Muscle layer of duodenum (tissue), 2 donors: ENCODE measurements around the gene C1orf35.

Experiments used
- H3K27ac ChIP-seq: one replicate; pipeline ENCODE4 v1.7.0; 2013; ENCODE audit warnings: mild to moderate bottlenecking, low read length
- H3K27me3 ChIP-seq: one replicate; pipeline ENCODE4 v1.7.0; 2013; ENCODE audit warnings: low read depth, mild to moderate bottlenecking, control low read depth, low read length
- H3K36me3 ChIP-seq, 2 donors: one replicate each; pipeline ENCODE4 v1.7.0; 2013; ENCODE audit warnings: low read length in 2 of 2, control low read depth in 1 of 2, mild to moderate bottlenecking in 1 of 2; ENCODE audit not compliant: insufficient read depth in 2 of 2, control insufficient read depth in 1 of 2
- H3K4me1 ChIP-seq, 2 donors: one replicate each; pipeline ENCODE4 v1.7.0; 2013; ENCODE audit warnings: low read length in 2 of 2, mild to moderate bottlenecking in 2 of 2, control low read depth in 1 of 2, moderate library complexity in 1 of 2; ENCODE audit not compliant: insufficient read depth in 2 of 2, control insufficient read depth in 1 of 2
- H3K4me3 ChIP-seq, 2 donors: one replicate each; pipeline ENCODE4 v1.7.0; 2013; ENCODE audit warnings: low read length in 2 of 2, low read depth in 1 of 2, mild to moderate bottlenecking in 1 of 2
- H3K9me3 ChIP-seq, 2 donors: one replicate each; pipeline ENCODE4 v1.7.0; 2013; ENCODE audit warnings: low read length in 2 of 2, control low read depth in 1 of 2, mild to moderate bottlenecking in 1 of 2; ENCODE audit not compliant: control insufficient read depth in 1 of 2
- donor health status: healthy.

Gene C1orf35

GRCh38 chr1:228073857-228074545 lies 29.1 kb downstream of the C1orf35 start:
- Histone ChIP-seq H3K4me1 (no peaks in the 10 kb centered on the region), H3K27ac (no peak overlapping the region), H3K27me3 (no peaks in the 10 kb centered on the region)

GRCh38 chr1:228073061-228073856 lies 29.9 kb downstream of the C1orf35 start:
- no peaks in the 10 kb centered on the region for H3K27me3 ChIP-seq
- no peaks in the 10 kb centered on the region for H3K36me3 ChIP-seq
- no peak overlapping the region for H3K4me3 ChIP-seq
- no peaks in the 10 kb centered on the region for H3K9me3 ChIP-seq
- H3K4me1 ChIP-seq = no peaks in the 10 kb centered on the region
- H3K27ac ChIP-seq = no peak overlapping the region

More at GRCh38 chr1:228073857-228074545, 29.1 kb downstream of the C1orf35 start:
- Histone ChIP-seq H3K4me3 (no peak overlapping the region), H3K36me3 (no peaks in the 10 kb centered on the region), H3K9me3 (no peaks in the 10 kb centered on the region)

GRCh38 chr1:228072658-228073043 lies 30.5 kb downstream of the C1orf35 start:
- no peak overlapping the region for H3K4me3 ChIP-seq
- no peak overlapping the region for H3K27ac ChIP-seq
- H3K27me3 ChIP-seq = no peaks in the 10 kb centered on the region
- no peaks in the 10 kb centered on the region for H3K9me3 ChIP-seq
- no peaks in the 10 kb centered on the region for H3K36me3 ChIP-seq
- no peaks in the 10 kb centered on the region for H3K4me1 ChIP-seq

GRCh38 chr1:228071839-228072657 lies 31.1 kb downstream of the C1orf35 start:
- H3K27ac ChIP-seq = no peak overlapping the region
- no peaks in the 10 kb centered on the region for H3K36me3 ChIP-seq
- no peak overlapping the region for H3K4me3 ChIP-seq
- H3K4me1 ChIP-seq = no peaks in the 10 kb centered on the region
- H3K27me3 ChIP-seq = peaks cover 5% of the 10 kb centered on the region
- no peaks in the 10 kb centered on the region for H3K9me3 ChIP-seq

- H3K27ac ChIP-seq = no peak overlapping the region
- H3K36me3 ChIP-seq = no peaks in the 10 kb centered on the region
- no peak overlapping the region for H3K4me3 ChIP-seq
- H3K9me3 ChIP-seq = no peaks in the 10 kb centered on the region
- H3K4me1 ChIP-seq = no peaks in the 10 kb centered on the region
- peaks cover 6% of the 10 kb centered on the region for H3K27me3 ChIP-seq
These were observed 32.3 kb downstream of the C1orf35 start for GRCh38 chr1:228070851-228071250.

- H3K9me3 ChIP-seq = no peaks in the 10 kb centered on the region
- H3K27me3 ChIP-seq = peaks cover 13% of the 10 kb centered on the region
- no peak overlapping the region for H3K4me3 ChIP-seq
- H3K27ac ChIP-seq = no peak overlapping the region
- H3K4me1 ChIP-seq = no peaks in the 10 kb centered on the region
- H3K36me3 ChIP-seq = no peaks in the 10 kb centered on the region
These were observed 33.0 kb downstream of the C1orf35 start for GRCh38 chr1:228070173-228070572.

GRCh38 chr1:228068359-228068758 lies 34.8 kb downstream of the C1orf35 start:
- Histone ChIP-seq H3K4me1 (no peaks in the 10 kb centered on the region), H3K27me3 (peaks cover 21% of the 10 kb centered on the region), H3K36me3 (no peaks in the 10 kb centered on the region), H3K27ac (no peak overlapping the region), H3K4me3 (no peak overlapping the region), H3K9me3 (no peaks in the 10 kb centered on the region)

GRCh38 chr1:228066891-228067654 lies 36.1 kb downstream of the C1orf35 start:
- Histone ChIP-seq H3K36me3 (no peaks in the 10 kb centered on the region), H3K4me3 (no peak overlapping the region), H3K9me3 (no peaks in the 10 kb centered on the region), H3K4me1 (no peaks in the 10 kb centered on the region), H3K27me3 (peaks cover 25% of the 10 kb centered on the region), H3K27ac (no peak overlapping the region)

GRCh38 chr1:228066416-228066815 lies 36.7 kb downstream of the C1orf35 start:
- Histone ChIP-seq H3K27me3 (peaks cover 32% of the 10 kb centered on the region), H3K9me3 (no peaks in the 10 kb centered on the region), H3K36me3 (no peaks in the 10 kb centered on the region), H3K4me3 (no peak overlapping the region), H3K27ac (no peak overlapping the region), H3K4me1 (no peaks in the 10 kb centered on the region)

- H3K27ac ChIP-seq = no peak overlapping the region
- H3K36me3 ChIP-seq = no peaks in the 10 kb centered on the region
- no peaks in the 10 kb centered on the region for H3K9me3 ChIP-seq
- no peak overlapping the region for H3K4me3 ChIP-seq
- H3K27me3 ChIP-seq = peaks cover 39% of the 10 kb centered on the region
- peaks cover 0 to 4% of the 10 kb centered on the region in 2 donors for H3K4me1 ChIP-seq
These were observed 37.4 kb downstream of the C1orf35 start for GRCh38 chr1:228065543-228066347.
